H1 (cell line): ENCODE results near the gene ZNF777. TPM values are rescaled to one million over a fixed set of nuclear protein-coding genes. Genes with fewer than 3 reads are reported as not detected.

Source experiments
- ATF3 ChIP-seq: IDR thresholded peaks from 2 replicates; pipeline ENCODE4 v1.6.1; 2011; ENCODE audit warnings: low read depth, mild to moderate bottlenecking, low read length; ENCODE audit not compliant: insufficient read depth
- BCL11A ChIP-seq, 2 experiments: IDR thresholded peaks; one replicate each; pipeline ENCODE4 v1.6.1; 2011; ENCODE audit warnings: low read depth in 2 of 2, low read length in 2 of 2, mild to moderate bottlenecking in 2 of 2
- BRCA1 ChIP-seq: IDR thresholded peaks from 2 replicates; pipeline ENCODE4 v1.6.1; 2012; ENCODE audit warnings: low read depth, low read length, improper control_type of control experiment
- CBX5 ChIP-seq: fragments of 300-800, 300-1000 bp; sonication (generic); IDR thresholded peaks from 2 replicates; pipeline ENCODE4 v1.7.1; 2016; ENCODE audit warnings: antibody characterized with exemption, low read length, low read depth
- CEBPB ChIP-seq: IDR thresholded peaks from 2 replicates; pipeline ENCODE4 v1.6.1; 2012; ENCODE audit warnings: low read depth, low read length
- CHD2 ChIP-seq: IDR thresholded peaks from 2 replicates; pipeline ENCODE4 v1.6.1; 2012; ENCODE audit warnings: low read length, improper control_type of control experiment
- EGR1 ChIP-seq: IDR thresholded peaks from 2 replicates; pipeline ENCODE4 v1.6.1; 2011; ENCODE audit warnings: low read depth, low read length, borderline replicate concordance
- EZH2 ChIP-seq: fragments of 200-600 bp; sonication (generic); IDR thresholded peaks from 2 replicates; pipeline ENCODE4 v1.7.1; 2012; ENCODE audit warnings: low read depth, mild to moderate bottlenecking, moderate library complexity, low read length, inconsistent platforms; ENCODE audit not compliant: severe bottlenecking
- HDAC2 ChIP-seq, 2 experiments: fragments of 300-600 bp in 1 of 2; sonication (generic) in 1 of 2; IDR thresholded peaks; 2 replicates each; pipeline ENCODE4 v1.6.1; 2011 to 2012; ENCODE audit warnings: low read depth in 2 of 2, low read length in 2 of 2, mild to moderate bottlenecking in 2 of 2, moderate library complexity in 2 of 2, borderline replicate concordance in 1 of 2, inconsistent platforms in 1 of 2
- JUN ChIP-seq: IDR thresholded peaks from 2 replicates; pipeline ENCODE4 v1.6.1; 2011; ENCODE audit warnings: low read depth, mild to moderate bottlenecking, improper control_type of control experiment, low read length
- JUND ChIP-seq: IDR thresholded peaks from 2 replicates; pipeline ENCODE4 v1.6.1; 2011; ENCODE audit warnings: mild to moderate bottlenecking, improper control_type of control experiment, low read length
- KDM5A ChIP-seq: fragments of 200-600 bp; IDR thresholded peaks from 2 replicates; pipeline ENCODE4 v1.7.1; 2012; ENCODE audit warnings: mild to moderate bottlenecking, low read length, inconsistent platforms, mixed read lengths
- MAFK ChIP-seq: IDR thresholded peaks from 2 replicates; pipeline ENCODE4 v1.6.1; 2012; ENCODE audit warnings: low read depth, mild to moderate bottlenecking, improper control_type of control experiment, low read length
- POLR2AphosphoS5 ChIP-seq: IDR thresholded peaks from 2 replicates; pipeline ENCODE4 v1.6.1; 2011; ENCODE audit warnings: low read depth, low read length
- POU5F1 ChIP-seq: IDR thresholded peaks from 2 replicates; pipeline ENCODE4 v1.6.1; 2011; ENCODE audit warnings: low read depth, mild to moderate bottlenecking, low read length, moderate library complexity
- RAD21 ChIP-seq, 2 experiments: IDR thresholded peaks in 1 of 2; conservative IDR thresholded peaks in 1 of 2; 2 replicates each; pipeline ENCODE4 v1.6.1; 2011; ENCODE audit warnings: low read depth in 2 of 2, low read length in 2 of 2, improper control_type of control experiment in 1 of 2, inconsistent platforms in 1 of 2, mild to moderate bottlenecking in 1 of 2, moderate library complexity in 1 of 2
- RBBP5 ChIP-seq: IDR thresholded peaks from 2 replicates; pipeline ENCODE4 v1.7.1; 2012; ENCODE audit warnings: low read depth, mild to moderate bottlenecking, inconsistent platforms, low read length, moderate library complexity, borderline replicate concordance
- SAP30 ChIP-seq: fragments of 300-600 bp; sonication (generic); IDR thresholded peaks from 2 replicates; pipeline ENCODE4 v1.7.1; 2012; ENCODE audit warnings: low read length, moderate library complexity, mild to moderate bottlenecking, inconsistent platforms; ENCODE audit not compliant: insufficient read depth, insufficient replicate concordance
- SIN3A ChIP-seq, 2 experiments: IDR thresholded peaks in 1 of 2; conservative IDR thresholded peaks in 1 of 2; 2 replicates each; pipeline ENCODE4 v1.6.1; 2011 to 2012; ENCODE audit warnings: low read length in 2 of 2, improper control_type of control experiment in 1 of 2, low read depth in 1 of 2, mild to moderate bottlenecking in 1 of 2
- SIX5 ChIP-seq: IDR thresholded peaks from 2 replicates; pipeline ENCODE4 v1.6.1; 2011; ENCODE audit warnings: mild to moderate bottlenecking, low read depth, low read length
- SP2 ChIP-seq: IDR thresholded peaks from 2 replicates; pipeline ENCODE4 v1.6.1; 2012; ENCODE audit warnings: mild to moderate bottlenecking, low read length, inconsistent platforms
- SP4 ChIP-seq: IDR thresholded peaks from 2 replicates; pipeline ENCODE4 v1.6.1; 2012; ENCODE audit warnings: low read length, inconsistent platforms
- TBP ChIP-seq: IDR thresholded peaks from 2 replicates; pipeline ENCODE4 v1.6.1; 2011; ENCODE audit warnings: low read depth, low read length, improper control_type of control experiment
- TCF12 ChIP-seq: IDR thresholded peaks from 2 replicates; pipeline ENCODE4 v1.6.1; 2011; ENCODE audit warnings: low read depth, mild to moderate bottlenecking, low read length
- polyA plus RNA-seq, 7 experiments: library from polyadenylated mRNA; depleted of rRNA in 3 of 7; stranded (reverse) in 5 of 7; unstranded in 2 of 7; fragments of >200 nt in 5 of 7; fragments of 200-250 nt in 2 of 7; gene quantifications; 1 replicate in 5 of 7; 2 replicates in 1 of 7; 4 replicates in 1 of 7; pipeline versions ENCODE4 v1.2.1 to v1.2.3, GENCODE V29; 2011 to 2013; ENCODE audit warnings: missing spikeins in 2 of 7, mixed read lengths in 2 of 7
- total RNA-seq: library from RNA; stranded (reverse); fragmentation: NEBNext Ultra II Directional; extraction: Animal tissue kit (Norgen Biotek cat#: 25700); gene quantifications from 2 replicates; pipeline ENCODE4 v1.2.1, GENCODE V29; 2021

The ZNF777 gene
- total and polyA plus RNA-seq, 2 of the 8 experiments (the other 6 are each of a cell fraction or from before 2014, with no cell fraction given) = 8.0 to 10.1 TPM

DNA sequence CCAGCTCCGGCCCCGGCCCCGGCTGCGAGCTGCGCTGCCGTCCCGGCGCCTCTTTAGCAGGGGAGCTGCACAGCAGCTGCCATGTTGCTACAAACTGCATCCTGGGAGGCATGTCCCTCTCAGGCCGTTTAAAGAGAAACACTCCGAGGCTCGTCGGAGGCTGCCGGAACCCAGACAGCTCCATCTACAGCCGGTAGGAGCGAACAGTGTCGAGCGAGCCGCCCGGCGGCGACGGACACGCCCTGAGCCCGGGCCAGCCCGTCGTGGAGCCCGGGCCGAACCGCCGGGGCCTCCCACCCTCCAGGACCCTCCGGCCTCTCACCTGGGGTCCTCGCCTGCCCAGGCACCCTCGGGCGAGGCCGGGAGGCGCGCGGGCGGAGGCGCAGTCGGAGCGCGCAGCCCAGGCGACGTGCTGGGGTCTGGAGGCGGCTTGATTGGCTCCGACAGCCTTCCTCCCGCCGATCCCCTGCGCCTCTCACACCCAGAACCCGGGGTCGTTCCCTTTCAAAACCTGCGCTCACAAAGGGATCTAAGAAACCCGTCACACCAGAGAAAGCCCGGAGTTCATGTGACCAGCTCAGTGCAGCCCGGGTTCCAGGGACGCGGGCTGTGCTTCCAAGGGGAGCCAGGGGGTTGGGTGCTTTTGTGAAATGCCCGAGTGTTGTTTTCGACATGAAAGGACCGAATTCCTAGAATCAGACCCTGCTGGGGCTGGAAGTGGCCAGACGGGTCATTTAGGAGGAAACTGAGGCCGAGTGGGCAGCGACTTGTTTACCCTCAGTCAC is at the start of gene ZNF777 (continued):
- peak; percentile 52 for TF ChIP-seq EZH2
- TF ChIP-seq SP4 = no peak
- TF ChIP-seq ATF3 = no peak
- peak in 1 of 2 experiments; percentile 37; a peak in 1 of 4 replicates for TF ChIP-seq RAD21 (IDR thresholded peaks at IDR 0.05 in 1 of 2, conservative IDR thresholded peaks at IDR 0.05 in 1 of 2; ENCODE audit: low read depth in 2 of 2, low read length in 2 of 2)
- no peak for TF ChIP-seq BCL11A (IDR thresholded peaks at IDR 0.05; ENCODE audit: low read depth in 2 of 2, low read length in 2 of 2)
- no peak for TF ChIP-seq CEBPB
- peak; percentile 38; the same call in 1 of the 2 replicates for TF ChIP-seq POLR2AphosphoS5
- no peak for TF ChIP-seq SAP30
- no peak; a peak in 1 of 4 replicates for TF ChIP-seq SIN3A (conservative IDR thresholded peaks at IDR 0.05 in 1 of 2, IDR thresholded peaks at IDR 0.05 in 1 of 2; ENCODE audit: low read depth in 1 of 2, low read length in 2 of 2)
- no peak for TF ChIP-seq HDAC2 (IDR thresholded peaks at IDR 0.05; ENCODE audit: borderline replicate concordance in 1 of 2, low read depth in 2 of 2, low read length in 2 of 2)
- no peak for TF ChIP-seq SP2
- TF ChIP-seq JUND = no peak
- TF ChIP-seq TCF12 = no peak
- no peak for TF ChIP-seq CBX5
- no peak for TF ChIP-seq SIX5
- no peak for TF ChIP-seq EGR1
- TF ChIP-seq JUN = no peak
- TF ChIP-seq KDM5A = no peak; the same call in 1 of the 2 replicates
- TF ChIP-seq POU5F1 = no peak
- TF ChIP-seq BRCA1 = no peak
- TF ChIP-seq MAFK = no peak
- peak; percentile 76 for TF ChIP-seq TBP
- TF ChIP-seq CHD2 = no peak
- peak; percentile 50 for TF ChIP-seq RBBP5
